NCI-H2196 treated with DMSO at 0.1 percent for 48 hours (cell line): ENCODE data around the gene LMAN1L.

Source experiments
- DNase-seq: peaks from one replicate; lab custom pipeline; 2025; ENCODE audit not compliant: unreplicated experiment; lab: John Stamatoyannopoulos, UW

Gene LMAN1L

GRCh38 chr15:74793135-74794028, 19.3 kb upstream of the LMAN1L start:
- DNase-seq: no peak

DNA sequence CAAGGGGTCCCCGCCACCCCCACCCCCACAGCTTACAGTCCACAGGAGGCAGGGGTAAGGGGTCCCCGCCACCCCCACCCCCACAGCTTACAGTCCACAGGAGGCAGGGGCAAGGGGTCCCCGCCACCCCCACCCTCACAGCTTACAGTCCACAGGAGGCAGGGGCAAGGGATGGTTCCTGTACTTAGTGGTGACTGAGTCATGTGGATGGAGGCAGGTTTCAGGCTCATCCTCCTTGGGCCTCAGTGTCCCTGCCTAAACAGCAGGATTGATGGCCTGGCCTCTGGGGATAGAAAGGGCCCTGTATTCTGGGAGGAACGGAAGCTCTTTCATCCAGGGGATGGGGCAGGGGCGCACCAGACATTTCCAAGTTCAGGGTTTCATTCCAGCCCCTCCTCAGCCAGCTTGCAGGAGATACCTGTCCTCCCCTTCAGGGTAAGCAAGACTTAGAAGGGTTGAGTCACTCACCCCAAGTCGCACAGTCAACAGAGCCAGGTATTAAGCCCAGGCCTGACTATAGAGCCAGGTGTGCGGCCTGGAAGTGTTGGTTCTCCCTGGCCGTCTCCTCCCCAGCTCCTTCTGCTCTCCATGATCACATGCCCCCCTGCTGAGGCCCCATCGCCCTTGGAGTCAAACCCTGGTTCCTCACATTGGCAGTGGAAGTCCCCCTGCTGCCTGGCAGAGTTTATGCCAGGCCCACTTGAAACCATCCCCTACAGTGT, 18.2 kb upstream of the LMAN1L start:
- no peak for DNase-seq

DNA sequence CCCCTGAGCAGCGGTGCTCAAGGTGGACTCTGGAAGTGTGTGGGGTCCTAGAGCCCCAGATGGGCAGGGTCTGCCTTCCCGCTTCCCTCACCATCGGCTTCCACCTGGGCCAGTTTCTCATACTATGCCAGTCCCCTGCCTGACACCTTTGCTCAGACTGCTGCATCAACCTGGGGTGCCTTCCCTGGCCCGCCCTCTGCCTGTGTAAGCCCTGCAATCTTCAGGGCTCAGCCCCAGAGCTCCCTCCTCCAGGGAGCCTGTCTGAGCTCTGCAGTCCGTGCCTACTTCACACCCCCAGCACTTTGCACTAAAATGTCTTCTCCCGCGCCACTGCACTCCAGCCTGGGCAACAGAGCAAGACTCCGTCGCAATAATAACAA, 17.7 kb upstream of the LMAN1L start:
- no peak for DNase-seq

DNA sequence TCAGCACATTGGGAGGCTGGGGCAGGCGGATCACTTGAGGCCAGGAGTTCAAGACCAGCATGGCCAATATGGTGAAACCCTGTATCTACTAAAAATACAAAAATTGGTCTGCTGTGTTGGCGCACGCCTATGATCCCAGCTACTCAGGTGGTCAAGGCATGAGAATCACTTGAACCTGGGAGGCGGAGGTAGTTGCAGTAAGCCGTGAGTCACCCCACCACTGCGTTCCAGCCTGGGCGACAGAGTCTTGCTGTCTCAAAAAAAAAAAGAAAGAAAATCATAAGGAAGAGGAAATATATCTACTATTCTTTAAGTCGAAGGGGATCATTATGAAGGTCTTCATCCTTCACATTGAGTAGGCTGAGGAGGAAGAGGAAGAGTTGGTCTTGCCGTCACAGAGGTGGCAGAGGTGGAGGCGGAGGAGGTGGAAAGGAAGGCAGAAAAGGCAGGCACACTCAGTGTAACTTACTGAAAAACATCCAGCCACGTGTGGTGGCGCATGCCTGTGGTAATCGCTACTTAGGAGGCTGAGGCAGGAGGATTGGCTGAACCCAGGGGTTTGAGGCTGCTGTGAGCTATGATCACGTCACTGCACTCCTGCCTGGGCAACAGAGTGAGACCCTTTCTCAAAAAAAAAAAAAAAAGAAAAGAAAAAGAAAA, 16.5 kb upstream of the LMAN1L start:
- DNase-seq: no peak

- no peak for DNase-seq
Measured at GRCh38 chr15:74798388-74799254, 14.0 kb upstream of the LMAN1L start.

GRCh38 chr15:74799255-74799855, 13.3 kb upstream of the LMAN1L start:
- DNase-seq: no peak

- DNase-seq: peak; percentile 62
Measured at GRCh38 chr15:74799856-74800558, 12.6 kb upstream of the LMAN1L start.

GRCh38 chr15:74800559-74801094, 12.0 kb upstream of the LMAN1L start:
- DNase-seq: no peak

GRCh38 chr15:74801311-74801997, 11.2 kb upstream of the LMAN1L start:
- no peak for DNase-seq

DNA sequence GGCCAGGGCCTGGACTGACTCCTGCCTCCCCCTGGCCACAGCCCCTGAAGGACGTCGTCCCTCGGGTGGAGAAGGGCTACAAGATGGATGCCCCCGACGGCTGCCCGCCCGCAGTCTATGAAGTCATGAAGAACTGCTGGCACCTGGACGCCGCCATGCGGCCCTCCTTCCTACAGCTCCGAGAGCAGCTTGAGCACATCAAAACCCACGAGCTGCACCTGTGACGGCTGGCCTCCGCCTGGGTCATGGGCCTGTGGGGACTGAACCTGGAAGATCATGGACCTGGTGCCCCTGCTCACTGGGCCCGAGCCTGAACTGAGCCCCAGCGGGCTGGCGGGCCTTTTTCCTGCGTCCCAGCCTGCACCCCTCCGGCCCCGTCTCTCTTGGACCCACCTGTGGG, 10.3 kb upstream of the LMAN1L start:
- DNase-seq: no peak

DNA sequence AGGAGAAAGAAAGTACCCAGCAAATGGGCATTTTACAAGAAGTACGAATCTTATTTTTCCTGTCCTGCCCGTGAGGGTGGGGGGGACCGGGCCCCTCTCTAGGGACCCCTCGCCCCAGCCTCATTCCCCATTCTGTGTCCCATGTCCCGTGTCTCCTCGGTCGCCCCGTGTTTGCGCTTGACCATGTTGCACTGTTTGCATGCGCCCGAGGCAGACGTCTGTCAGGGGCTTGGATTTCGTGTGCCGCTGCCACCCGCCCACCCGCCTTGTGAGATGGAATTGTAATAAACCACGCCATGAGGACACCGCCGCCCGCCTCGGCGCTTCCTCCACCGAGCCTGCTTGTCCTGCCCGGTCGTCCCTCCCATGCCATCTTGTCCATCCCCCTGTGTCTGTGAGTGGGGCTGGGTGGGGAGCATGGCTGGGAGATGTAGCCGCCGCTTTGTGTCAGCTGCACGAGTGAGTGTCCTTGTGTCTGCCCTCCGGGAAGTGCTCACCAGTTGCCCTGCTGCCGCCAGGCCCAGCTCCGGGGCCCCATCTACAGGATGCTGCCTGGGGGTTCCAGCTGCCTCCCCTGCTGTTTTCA, 9.7 kb upstream of the LMAN1L start:
- no peak for DNase-seq

GRCh38 chr15:74804935-74805334, 7.7 kb upstream of the LMAN1L start:
- no peak for DNase-seq

GRCh38 chr15:74807282-74807681, 5.4 kb upstream of the LMAN1L start:
- no peak for DNase-seq

DNA sequence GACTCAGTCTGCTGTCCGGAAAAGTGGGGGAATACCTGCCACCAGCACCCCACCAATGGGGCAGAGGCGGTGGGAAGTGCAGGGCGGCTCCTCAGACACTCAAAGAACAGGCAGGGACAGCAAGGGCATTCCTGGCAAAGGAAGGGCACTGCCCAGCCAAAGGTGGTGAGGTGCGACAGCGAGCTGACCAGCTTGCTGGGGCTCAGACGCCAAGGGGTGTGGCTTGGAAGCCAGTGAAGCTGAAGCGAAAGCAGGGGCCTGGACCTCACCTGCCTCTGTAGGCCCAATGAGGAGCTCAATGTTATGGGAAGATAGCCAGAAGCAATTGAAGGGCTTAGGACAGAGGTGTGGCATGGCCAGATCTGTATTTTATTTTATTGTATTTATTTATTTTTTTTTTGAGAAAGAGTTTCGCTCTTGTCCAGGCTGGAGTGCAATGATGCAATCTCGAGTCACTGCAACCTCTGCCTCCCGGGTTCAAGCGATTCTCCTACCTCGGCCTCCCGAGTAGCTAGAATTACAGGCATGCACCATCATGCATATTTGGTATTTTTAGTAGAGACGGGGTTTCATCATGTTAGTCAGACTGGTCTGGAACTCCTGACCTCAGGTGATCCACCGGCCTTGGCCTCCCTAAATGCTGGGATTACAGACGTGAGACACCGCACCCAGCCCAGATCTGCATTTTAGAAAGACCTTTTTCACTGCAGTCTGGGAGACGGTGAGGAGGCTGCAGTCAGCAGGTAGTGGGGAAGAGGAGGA, 4.4 kb upstream of the LMAN1L start:
- peak; percentile 52 for DNase-seq

GRCh38 chr15:74808840-74809229, 3.8 kb upstream of the LMAN1L start:
- no peak for DNase-seq

- no peak for DNase-seq
Measured at GRCh38 chr15:74809242-74809641, 3.4 kb upstream of the LMAN1L start.

DNA sequence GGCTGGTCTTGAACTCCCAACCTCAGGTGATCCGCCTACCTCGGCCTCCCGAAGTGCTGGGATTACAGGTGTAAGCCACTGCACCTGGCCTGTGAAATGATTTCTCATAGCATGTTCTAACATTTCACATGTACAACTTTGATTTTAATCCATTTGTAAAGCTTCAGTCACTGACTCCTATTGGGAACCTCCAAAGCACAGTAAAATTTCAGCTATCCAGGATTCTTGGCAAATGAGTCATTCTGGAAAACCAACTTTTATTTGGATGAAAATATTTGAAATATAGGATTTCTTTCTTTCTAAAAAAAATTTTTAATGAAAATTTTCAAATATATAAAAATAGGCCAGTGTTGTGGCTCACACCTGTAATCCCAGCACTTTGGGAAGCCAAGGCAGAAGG, 2.7 kb upstream of the LMAN1L start:
- no peak for DNase-seq
